Left renal cortex interstitium (tissue), 4 donors: Measurements from ENCODE around the gene HDAC2. TPM values are rescaled to one million over a fixed set of nuclear protein-coding genes. Genes with fewer than 3 reads are reported as not detected.
"Not testable (repeated sequence)": the region's sequence is repeated elsewhere in the genome, so short reads cannot be mapped to it uniquely, and the experiment has no call there.

Source experiments
- DNase-seq, 4 donors: peaks; one replicate each; pipeline ENCODE4 v3.0.0-alpha.2; 2013; ENCODE audit warnings: low read depth in 4 of 4, low spot score in 2 of 4, missing footprints in 1 of 4
- polyA plus RNA-seq, 4 donors: library from polyadenylated mRNA; unstranded; fragments of 120-200 nt; gene quantifications; one replicate each; pipeline ENCODE4 v1.2.1, GENCODE V29; 2013; ENCODE audit not compliant: insufficient read length in 4 of 4

The HDAC2 gene
- polyA plus RNA-seq, 4 donors: 230 to 268 (median 255) TPM

DNA sequence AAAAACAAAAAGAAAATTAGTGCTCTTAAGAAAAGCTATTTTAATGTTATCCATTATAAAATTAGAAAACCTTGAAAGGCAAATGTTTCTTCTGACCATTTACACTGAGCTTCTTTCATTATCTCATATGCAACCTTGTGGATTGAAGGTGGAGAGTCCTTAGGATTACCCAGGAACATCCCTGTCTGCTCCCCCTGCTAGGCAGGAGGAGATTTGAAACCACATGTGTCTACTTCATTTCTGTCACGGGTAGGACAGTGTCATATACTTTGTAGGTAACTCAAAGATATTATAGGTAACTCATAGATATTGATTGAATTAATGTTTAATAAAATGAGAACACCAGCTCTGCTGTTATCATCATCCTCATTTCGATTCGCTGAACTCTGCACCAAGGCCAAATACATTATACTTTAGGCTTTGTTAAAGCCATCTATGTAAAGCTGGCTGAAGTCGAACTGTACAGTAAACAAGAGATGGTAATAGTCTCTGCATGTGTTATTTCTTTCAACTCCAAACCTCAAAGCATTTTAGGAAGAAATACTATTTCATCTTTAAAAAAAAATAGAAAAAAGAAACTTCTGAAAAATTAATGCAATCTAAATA, 49.5 kb downstream of the HDAC2 start:
- no peak for DNase-seq

DNA sequence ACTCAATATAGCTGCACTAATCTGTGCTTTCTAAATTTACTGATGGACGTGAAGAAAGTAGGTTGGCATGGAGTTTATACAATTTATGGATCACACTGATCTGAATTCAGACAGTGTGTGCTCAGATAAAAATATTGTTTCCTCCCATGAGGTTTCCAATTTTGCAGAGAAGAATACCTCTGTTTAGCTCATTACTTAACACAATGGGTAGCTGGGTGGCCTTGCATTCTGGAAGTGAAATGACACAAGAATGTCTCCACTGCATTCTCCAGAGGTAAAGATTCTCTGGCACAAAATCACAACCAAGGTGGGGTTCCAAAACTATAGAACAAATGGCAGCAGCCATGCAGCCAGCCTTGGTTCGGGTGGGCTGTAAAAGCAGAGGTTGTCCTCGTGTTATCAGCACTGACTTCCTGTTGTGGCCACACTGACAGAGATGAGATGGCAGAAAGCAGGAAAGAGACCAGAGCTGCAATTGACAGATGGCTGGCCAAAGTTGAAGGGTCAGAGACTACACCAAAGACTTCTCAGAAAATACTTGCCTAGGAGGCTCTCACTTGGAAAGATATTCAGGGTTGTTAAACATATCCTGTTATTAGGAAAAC, 50.2 kb downstream of the HDAC2 start:
- no peak for DNase-seq

DNA sequence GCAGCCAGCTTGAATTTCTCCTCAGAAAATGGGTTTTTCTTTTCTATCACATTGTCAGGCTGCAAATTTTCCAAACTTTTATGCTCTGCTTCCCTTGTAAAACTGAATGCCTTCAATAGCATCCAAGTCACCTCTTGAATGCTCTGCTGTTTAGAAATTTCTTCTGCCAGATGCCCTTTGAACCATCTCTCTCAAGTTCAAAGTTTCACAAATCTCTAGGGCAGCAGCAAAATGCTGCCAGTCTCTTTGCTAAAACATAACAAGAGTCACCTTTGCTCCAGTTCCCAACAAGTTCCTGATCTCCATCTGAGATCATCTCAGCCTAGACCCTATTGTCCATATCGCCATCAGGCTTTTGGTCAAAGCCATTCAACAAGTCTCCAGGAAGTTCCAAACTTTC, 60.7 kb downstream of the HDAC2 start:
- DNase-seq: not testable (repeated sequence)

DNA sequence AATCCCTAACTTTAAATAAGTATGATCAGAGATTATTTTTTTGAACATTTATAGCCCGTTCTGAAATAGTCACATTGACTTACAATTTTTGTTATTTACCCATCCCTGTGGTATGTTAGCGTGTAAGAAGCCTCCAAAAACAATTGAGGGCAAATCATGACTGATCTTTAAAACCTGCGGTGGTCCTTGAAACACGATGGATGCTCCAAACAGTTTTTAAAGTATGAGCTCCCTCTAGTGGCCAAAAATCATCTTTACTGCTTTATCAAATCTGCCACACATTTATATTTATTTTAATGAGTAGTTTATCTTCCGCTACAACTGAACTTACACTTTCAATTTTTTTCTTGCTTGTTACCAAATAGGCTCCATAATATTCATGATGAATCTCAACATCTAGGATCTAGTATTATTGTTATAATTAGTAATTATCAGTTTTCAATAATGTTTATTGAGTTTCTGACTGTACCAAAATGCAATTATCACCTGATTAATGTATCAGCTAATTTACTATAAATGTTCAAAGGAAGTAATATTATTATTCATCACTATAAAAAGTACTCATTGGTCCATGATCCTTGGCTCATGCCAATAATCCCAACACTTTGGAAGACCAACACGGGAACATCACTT, 61.6 kb downstream of the HDAC2 start:
- DNase-seq: peak in 3 of 4 donors; percentile 45 to 59 (median 57)

DNA sequence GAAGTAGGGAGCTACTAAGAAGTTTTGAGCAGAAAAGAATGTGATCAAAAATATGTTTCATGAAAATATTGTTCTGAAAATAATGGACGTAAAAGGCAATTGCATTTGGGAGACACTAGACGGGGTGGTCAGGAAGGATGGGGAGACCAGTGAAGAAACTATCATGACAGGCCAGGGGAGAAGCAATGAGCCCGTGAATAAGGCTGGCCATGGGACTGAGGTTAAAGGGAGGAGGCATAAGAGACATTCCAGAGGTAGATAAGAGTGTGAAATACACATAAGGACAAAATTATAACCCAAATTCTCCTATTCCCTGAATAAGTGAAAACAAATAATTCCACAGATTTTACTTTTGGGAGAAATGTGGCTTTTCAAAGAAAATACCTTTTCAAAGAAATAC, 62.1 kb downstream of the HDAC2 start:
- DNase-seq: no peak

DNA sequence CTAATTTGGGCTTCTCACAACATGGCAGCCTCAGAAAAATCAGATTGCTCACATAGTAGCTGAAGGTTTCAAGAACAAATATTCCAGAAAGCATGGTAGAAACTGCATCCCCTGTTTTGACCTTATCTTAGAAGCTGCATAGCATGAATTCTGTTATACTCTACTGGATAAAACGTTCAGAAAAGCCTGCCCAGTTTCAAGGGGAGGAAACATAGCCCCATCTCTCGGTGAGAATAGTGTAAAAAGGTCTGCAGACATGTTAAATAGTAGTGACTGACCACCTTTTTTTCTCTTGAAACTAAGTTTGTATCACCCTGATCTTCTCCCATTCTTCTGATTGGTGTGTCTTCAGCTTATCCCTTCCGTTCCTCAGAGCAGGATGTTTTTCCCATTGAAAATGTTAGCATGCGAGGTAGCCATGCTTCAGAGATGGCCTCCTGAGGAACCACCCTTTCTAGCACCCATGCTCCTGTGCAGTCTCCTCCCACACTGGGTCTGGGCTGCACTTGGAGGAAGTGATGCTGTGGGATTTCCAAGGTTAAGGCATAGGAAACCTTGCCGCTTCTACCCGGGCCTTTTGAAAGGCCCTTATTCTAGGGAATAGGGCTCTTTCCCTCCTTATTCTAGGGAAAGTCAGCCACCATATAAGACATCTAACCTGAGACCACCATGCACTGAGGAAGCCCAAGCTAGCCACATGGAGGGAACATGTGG, 63.7 kb downstream of the HDAC2 start:
- no peak for DNase-seq

DNA sequence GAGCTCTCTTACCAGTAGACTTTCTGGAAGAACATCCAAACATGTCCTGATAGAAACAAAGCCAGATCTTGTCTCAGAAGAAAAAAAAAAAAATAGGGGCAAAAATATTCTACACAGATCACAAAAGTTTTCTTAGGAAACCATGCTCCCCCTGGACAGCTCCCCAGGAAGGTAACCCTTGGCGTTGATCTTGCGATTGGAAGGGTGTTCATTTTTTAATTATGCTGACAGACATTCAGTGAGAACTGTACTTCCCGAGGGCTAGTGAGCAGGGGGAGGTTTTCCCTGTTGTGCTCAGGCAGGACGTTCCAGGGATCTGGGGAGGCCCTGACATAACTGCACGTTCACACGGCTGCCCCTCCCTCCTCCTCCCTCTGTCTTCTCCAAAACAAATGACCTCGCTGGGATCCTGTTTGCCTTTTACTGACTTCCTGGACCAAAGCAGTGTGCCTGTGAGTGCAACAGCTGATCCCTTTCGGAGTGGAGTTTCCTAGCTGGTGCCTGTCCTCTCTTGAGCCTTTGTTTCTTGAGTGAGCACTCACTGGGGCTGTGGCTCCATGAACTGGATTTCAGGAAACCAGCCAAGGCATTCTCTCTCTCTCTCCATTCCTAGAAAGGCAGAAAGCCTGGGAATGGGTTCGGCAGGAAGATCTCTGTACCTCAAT, 67.2 kb downstream of the HDAC2 start:
- peak in 3 of 4 donors; percentile 36 to 62 (median 52) for DNase-seq

DNA sequence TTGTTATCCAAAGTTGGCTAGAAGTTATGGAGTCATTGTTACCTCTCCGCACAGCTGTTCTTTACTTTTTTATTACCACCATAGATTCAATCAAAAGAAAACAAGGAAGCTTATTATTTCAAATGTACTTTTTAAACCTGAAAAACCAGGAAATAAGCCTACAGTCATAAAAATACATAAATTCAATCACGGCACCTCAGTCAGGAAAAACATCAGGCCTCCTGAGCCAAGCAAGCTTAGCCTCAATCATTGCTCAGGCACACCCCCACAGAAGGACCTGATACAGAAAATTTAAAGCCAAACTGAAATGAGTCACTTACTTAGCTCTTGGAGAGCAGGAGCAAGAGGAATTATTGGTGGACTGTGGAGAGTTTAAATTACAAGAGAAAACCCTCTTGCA, 69.5 kb downstream of the HDAC2 start:
- DNase-seq: no peak

DNA sequence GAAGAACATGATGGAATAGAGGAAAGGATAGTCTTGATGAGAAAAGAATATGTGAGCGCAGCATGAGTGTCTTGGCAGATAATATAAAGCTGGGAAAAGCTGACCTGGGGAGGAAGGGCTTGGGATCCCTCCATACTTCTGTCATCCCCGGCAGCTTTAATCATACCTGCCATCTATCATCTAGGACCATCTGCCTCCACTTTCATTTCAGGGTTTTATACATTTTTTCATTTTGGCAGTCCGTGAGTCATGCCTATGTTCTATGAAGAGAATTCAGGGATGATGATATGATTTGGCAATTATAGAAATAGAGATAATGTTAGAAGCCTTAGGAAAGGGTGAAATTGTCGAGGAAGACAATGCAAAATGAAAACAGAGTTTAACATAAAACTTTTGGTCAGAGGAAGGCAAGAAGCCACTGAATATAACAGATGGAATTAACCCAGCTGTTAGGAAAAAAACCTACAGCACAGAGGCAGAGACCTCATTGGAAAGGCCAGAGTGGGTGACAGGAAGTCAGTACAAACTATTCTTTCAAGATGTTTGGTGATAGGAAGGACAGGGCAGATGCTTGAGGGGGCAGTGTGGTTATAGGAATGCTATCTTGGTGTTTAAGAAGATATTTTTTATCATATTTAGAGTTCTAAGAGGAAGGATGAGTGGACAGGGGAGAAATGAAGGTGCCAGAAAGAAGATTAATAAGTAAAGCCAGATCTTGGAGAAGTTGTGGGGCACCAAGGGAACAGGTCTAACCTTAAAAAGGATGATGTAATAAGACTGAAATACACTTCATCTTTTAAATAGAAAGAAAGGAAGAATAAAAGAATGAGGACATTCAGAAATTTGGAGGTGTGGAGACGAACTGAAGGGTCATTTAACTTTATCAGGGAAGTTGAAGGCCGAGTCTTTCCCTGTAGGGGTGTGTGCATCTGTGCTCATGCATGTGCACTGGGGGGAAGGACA, 76.0 kb downstream of the HDAC2 start:
- DNase-seq: no peak

DNA sequence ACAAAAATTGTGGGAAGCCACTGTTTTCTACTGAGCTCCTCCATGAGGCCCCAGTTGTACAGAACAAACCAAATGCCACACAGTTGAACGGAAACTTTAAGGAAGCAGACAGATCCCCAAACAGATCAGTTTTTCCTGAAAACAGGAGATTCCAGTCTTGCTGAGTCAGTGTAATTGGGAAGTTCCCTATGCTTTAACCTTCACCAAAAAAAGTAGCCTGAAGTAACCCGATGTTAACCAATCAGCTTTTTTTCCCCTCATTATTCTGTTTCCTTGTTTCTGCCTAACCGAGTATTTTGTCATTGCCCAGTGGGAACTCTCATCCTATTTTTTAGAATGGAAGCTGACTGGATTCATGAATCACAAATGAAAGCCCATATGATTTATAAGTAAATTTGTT, 77.1 kb downstream of the HDAC2 start:
- no peak for DNase-seq

DNA sequence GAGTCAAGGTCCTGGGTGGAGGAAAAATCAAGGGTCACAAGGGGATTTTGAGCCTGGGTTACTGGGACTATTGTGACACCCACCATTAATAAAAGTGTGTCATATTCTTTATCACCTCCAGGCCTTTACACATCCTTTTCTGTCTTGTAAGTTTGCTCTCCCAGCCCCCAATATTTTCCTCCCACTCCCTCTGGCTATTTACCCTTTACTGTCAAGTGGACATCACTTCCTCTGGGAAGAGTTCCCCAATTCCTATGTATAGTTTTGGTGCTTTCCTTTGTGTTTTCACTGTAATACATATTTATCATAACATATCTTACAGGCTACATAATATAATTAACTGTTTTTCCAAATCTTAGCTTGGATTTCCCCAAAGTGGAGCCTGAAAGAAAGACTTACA, 77.5 kb downstream of the HDAC2 start:
- no peak for DNase-seq

DNA sequence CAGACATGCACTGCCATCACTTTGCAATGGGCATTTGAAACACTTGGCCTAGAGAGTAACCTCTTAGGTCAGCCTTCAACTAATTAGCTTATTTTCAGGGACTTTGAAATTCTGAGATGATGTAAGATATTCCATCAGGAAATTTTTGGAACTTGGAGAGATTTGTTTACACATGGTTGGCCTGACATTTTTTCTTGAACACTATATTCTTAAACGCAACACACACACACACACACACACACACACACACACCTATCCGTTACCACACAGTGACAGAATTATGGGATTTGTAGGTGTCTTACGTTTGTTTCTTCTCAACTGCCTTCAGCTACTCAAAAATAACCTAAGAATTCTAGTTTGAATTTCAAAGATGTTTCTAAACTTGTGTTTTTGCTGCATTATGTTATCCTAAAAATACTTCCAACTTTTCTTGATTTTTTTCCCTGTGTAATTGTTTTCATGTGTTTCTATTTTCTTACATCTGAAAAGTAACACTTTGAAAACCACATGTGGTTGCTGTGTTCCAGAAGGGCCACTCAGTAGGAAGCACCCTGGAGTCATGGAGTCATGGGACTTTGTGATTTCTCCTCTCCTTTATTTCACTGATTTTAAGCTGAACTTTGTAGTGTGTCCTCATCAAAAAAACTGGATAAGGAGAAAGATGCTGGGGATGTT, 81.9 kb downstream of the HDAC2 start:
- DNase-seq: no peak

DNA sequence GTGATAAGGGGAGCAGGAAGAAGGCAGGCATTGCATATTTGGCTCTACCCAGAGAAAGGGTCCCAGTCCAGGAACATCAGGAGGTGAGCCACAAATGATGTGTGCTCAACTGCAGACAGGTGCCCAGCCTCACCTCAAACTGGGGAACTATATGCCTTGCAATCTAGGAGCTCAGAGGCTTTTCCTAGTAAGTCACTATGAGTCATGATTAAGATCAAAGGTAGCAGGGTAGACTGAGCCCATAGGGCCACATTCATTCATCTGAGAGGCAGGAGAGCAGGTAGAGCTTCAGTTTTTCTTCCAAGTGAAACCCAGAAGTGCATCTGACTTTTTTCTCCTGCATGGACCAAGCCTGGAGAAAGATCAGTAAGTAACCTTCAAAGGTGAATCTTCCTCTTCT, 82.5 kb downstream of the HDAC2 start:
- no peak for DNase-seq

DNA sequence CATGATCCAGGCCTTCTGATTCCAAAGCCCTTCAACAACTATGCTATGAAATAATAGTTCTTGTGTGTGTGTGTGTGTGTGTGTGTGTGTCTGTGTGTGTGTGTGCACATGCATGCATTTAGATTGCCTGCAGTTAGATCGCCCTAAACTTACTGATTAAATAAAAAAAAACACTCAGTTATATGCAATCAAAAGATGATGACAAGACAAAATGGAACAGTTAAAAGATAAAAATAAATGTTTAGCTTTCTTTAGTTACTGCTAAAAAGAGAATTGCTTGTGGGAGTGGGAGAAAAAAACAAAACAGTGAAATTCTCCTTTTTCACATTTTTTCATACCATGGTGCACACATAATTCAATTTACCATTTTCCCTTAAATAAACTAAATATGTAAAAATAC, 84.4 kb downstream of the HDAC2 start:
- no peak for DNase-seq

DNA sequence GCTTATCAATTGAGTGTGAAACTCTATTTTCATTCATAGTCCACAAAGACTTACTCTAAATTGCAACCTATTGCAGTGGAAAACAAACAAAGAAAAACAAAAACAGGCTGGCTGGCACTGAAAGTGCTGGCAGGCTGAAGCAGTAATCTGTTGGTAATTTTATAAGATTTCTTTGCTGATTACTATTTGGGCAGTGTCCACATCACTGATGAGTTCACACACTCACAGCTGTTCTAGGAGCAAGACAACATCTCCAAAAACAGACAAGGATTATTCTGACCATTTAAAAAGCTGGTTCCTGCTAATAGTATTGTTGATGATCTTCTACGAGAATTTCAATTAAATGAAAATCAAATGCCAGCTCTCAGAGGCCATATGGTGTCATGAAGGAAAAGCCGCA, 86.9 kb downstream of the HDAC2 start:
- no peak for DNase-seq
